ENCODE results near the gene CDH26. TPM values are rescaled to one million over a fixed set of nuclear protein-coding genes. Genes with fewer than 3 reads are reported as not detected.

Gene CDH26
- total and polyA plus RNA-seq, 2 of the 13 experiments (the other 11 are each of a cell fraction or from before 2014, with no cell fraction given): 0.40 to 1.1 TPM

GRCh38 chr20:59933849-59934585 is 24.2 kb upstream of the CDH26 start (continued):
- no peak for TF ChIP-seq MEIS1 (CRISPR knock-in tag; IDR thresholded peaks at IDR 0.05; ENCODE audit: borderline replicate concordance)
- TF ChIP-seq ZNF280B (CRISPR knock-in tag; IDR thresholded peaks at IDR 0.05; ENCODE audit: borderline replicate concordance): 0 out of 2 replicates have a peak, but pooled peaks have one; percentile 63
- no peak for TF ChIP-seq ARNT (IDR thresholded peaks at IDR 0.05)
- TF ChIP-seq CBFB (CRISPR knock-in tag; IDR thresholded peaks at IDR 0.05): 0 out of 2 replicates have a peak, but pooled peaks have one; percentile 47
- no peak for TF ChIP-seq ZNF24 (IDR thresholded peaks at IDR 0.05)
- no peak for TF ChIP-seq ATF7 (IDR thresholded peaks at IDR 0.05)
- TF ChIP-seq ATF7 (CRISPR knock-in tag; IDR thresholded peaks at IDR 0.05): no peak
- no peak for TF ChIP-seq CBX1 (IDR thresholded peaks at IDR 0.05; ENCODE audit: low read depth)
- peak; percentile 51; the same call in 1 of the 2 replicates for TF ChIP-seq MAZ (IDR thresholded peaks at IDR 0.05; ENCODE audit: borderline replicate concordance, low read depth, low read length)
- TF ChIP-seq MAZ (CRISPR knock-in tag; IDR thresholded peaks at IDR 0.05; ENCODE audit: low read depth): 0 out of 2 replicates have a peak, but pooled peaks have one; percentile 59
- TF ChIP-seq ZNF124 (CRISPR knock-in tag; IDR thresholded peaks at IDR 0.05): no peak
- no peak for TF ChIP-seq PLRG1 (conservative IDR thresholded peaks at IDR 0.05)
- TF ChIP-seq FOXJ3 (CRISPR knock-in tag; IDR thresholded peaks at IDR 0.05; ENCODE audit: borderline replicate concordance): no peak
- no peak for TF ChIP-seq ZNF281 (CRISPR knock-in tag; IDR thresholded peaks at IDR 0.05; ENCODE audit: borderline replicate concordance)
- peak; percentile 67; the same call in 1 of the 2 replicates for TF ChIP-seq ZNF768 (CRISPR knock-in tag; IDR thresholded peaks at IDR 0.05)
- peak; percentile 69 for TF ChIP-seq AGO1 (IDR thresholded peaks at IDR 0.05; ENCODE audit: low read depth, low read length, poor library complexity, severe bottlenecking)
- 0 out of 2 replicates have a peak, but pooled peaks have one; percentile 30 for TF ChIP-seq PHF8 (CRISPR knock-in tag; IDR thresholded peaks at IDR 0.05)
- TF ChIP-seq HCFC1 (IDR thresholded peaks at IDR 0.05; ENCODE audit: low read depth, low read length): no peak
- no peak for TF ChIP-seq ZNF253 (CRISPR knock-in tag; IDR thresholded peaks at IDR 0.05; ENCODE audit: borderline replicate concordance)
- TF ChIP-seq RERE (CRISPR knock-in tag; IDR thresholded peaks at IDR 0.05; ENCODE audit: low read depth): no peak
- TF ChIP-seq ZNF572 (CRISPR knock-in tag; IDR thresholded peaks at IDR 0.05): 0 out of 2 replicates have a peak, but pooled peaks have one; percentile 35

Measured in HepG2 (cell line).